DND-41 (cell line): Measurements from ENCODE around the gene TAS2R1.

ENCODE experiments used
- ATAC-seq: fragments of 200-7000 bp; cut with Tn5 transposase; 3 replicates; pipeline ENCODE4 v1.9.1; 2021; ENCODE audit warnings: low read depth; ENCODE audit not compliant: insufficient read depth
- DNase-seq: peaks from one replicate; pipeline ENCODE4 v3.0.0-alpha.2; 2020
- H2AFZ ChIP-seq: 2 replicates; pipeline ENCODE4 v1.6.0; 2012; ENCODE audit warnings: low read depth, low read length
- H3K27ac ChIP-seq: 2 replicates; pipeline ENCODE4 v1.5.1; 2012; ENCODE audit warnings: low read length, inconsistent platforms
- H3K27me3 ChIP-seq: fragments of 200-600 bp; sonication (generic); 2 replicates; pipeline ENCODE4 v1.6.0; 2012; ENCODE audit warnings: low read length, mild to moderate bottlenecking, inconsistent platforms; ENCODE audit not compliant: insufficient read depth, poor library complexity
- H3K36me3 ChIP-seq: 2 replicates; pipeline ENCODE4 v1.5.1; 2012; ENCODE audit warnings: low read length, inconsistent platforms; ENCODE audit not compliant: insufficient read depth
- H3K4me1 ChIP-seq: 2 replicates; pipeline ENCODE4 v1.5.1; 2012; ENCODE audit warnings: mild to moderate bottlenecking, low read length; ENCODE audit not compliant: insufficient read depth
- H3K4me2 ChIP-seq: 2 replicates; pipeline ENCODE4 v1.6.0; 2012; ENCODE audit warnings: mild to moderate bottlenecking, moderate library complexity, low read length, inconsistent platforms; ENCODE audit not compliant: insufficient read depth
- H3K4me3 ChIP-seq, 2 experiments: fragments of 200-600 bp in 1 of 2; shearing (Covaris generic) in 1 of 2; 2 replicates each; pipeline ENCODE4 v1.5.1; 2012 to 2016; ENCODE audit warnings: inconsistent platforms in 2 of 2, low read length in 2 of 2, mild to moderate bottlenecking in 2 of 2, low read depth in 1 of 2, moderate library complexity in 1 of 2
- H3K79me2 ChIP-seq: 2 replicates; pipeline ENCODE4 v1.6.0; 2012; ENCODE audit warnings: low read length, inconsistent platforms; ENCODE audit not compliant: insufficient read depth
- H3K9ac ChIP-seq: 2 replicates; pipeline ENCODE4 v1.6.0; 2012; ENCODE audit warnings: low read depth, mild to moderate bottlenecking, inconsistent platforms, low read length, moderate library complexity
- H3K9me3 ChIP-seq: 2 replicates; pipeline ENCODE4 v1.5.1; 2012; ENCODE audit warnings: low read length, moderate library complexity, mild to moderate bottlenecking, inconsistent platforms; ENCODE audit not compliant: insufficient read depth, severe bottlenecking
- H4K20me1 ChIP-seq: 2 replicates; pipeline ENCODE4 v1.6.0; 2012; ENCODE audit warnings: low read length; ENCODE audit not compliant: insufficient read depth
- CTCF ChIP-seq: IDR thresholded peaks from 2 replicates; pipeline ENCODE4 v1.5.1; 2012; ENCODE audit warnings: borderline replicate concordance, low read length, moderate library complexity, mild to moderate bottlenecking; ENCODE audit not compliant: poor library complexity, severe bottlenecking; ENCODE audit errors: extremely low read depth
- EZH2 ChIP-seq: IDR thresholded peaks from 3 replicates; pipeline ENCODE4 v1.6.1; 2012; ENCODE audit warnings: borderline replicate concordance, low read depth, mild to moderate bottlenecking, moderate library complexity, low read length, inconsistent platforms; ENCODE audit not compliant: severe bottlenecking

TAS2R1 gene

GRCh38 chr5:9615331-9615730 lies 14.8 kb downstream of the TAS2R1 start:
- Histone ChIP-seq H3K9me3 (no peaks in the 10 kb centered on the region), H3K27me3 (no peaks in the 10 kb centered on the region), H3K4me1 (no peaks in the 10 kb centered on the region), H3K4me2 (no peak overlapping the region), H3K27ac (no peak overlapping the region), H2AFZ (no peak overlapping the region), H3K9ac (no peak overlapping the region), H3K79me2 (no peaks in the 10 kb centered on the region), H3K4me3 (no peak overlapping the region), H3K36me3 (no peaks in the 10 kb centered on the region), H4K20me1 (no peaks in the 10 kb centered on the region)
- no peak for TF ChIP-seq CTCF
- TF ChIP-seq EZH2 = no peak
- no peak for DNase-seq
- no peak for ATAC-seq

GRCh38 chr5:9613360-9613759 lies 16.8 kb downstream of the TAS2R1 start:
- Histone ChIP-seq H3K27me3 (no peaks in the 10 kb centered on the region), H3K79me2 (no peaks in the 10 kb centered on the region), H3K9me3 (no peaks in the 10 kb centered on the region), H3K4me2 (no peak overlapping the region), H3K4me3 (no peak overlapping the region), H3K4me1 (no peaks in the 10 kb centered on the region), H2AFZ (no peak overlapping the region), H3K27ac (no peak overlapping the region), H3K36me3 (no peaks in the 10 kb centered on the region), H3K9ac (no peak overlapping the region), H4K20me1 (no peaks in the 10 kb centered on the region)
- ATAC-seq (no peak), DNase-seq (no peak)
- TF ChIP-seq CTCF (no peak), EZH2 (no peak)

- Histone ChIP-seq H4K20me1 (no peaks in the 10 kb centered on the region), H3K79me2 (no peaks in the 10 kb centered on the region), H3K36me3 (no peaks in the 10 kb centered on the region), H3K4me2 (no peak overlapping the region), H3K4me3 (no peak overlapping the region), H3K27ac (no peak overlapping the region), H3K9ac (no peak overlapping the region), H3K9me3 (no peaks in the 10 kb centered on the region), H2AFZ (no peak overlapping the region), H3K27me3 (no peaks in the 10 kb centered on the region), H3K4me1 (no peaks in the 10 kb centered on the region)
- TF ChIP-seq EZH2 (no peak), CTCF (no peak)
- DNase-seq (no peak), ATAC-seq (no peak)
Measured at GRCh38 chr5:9610969-9611368, 19.2 kb downstream of the TAS2R1 start.

- Histone ChIP-seq H3K4me3 (no peak overlapping the region), H3K27ac (no peak overlapping the region), H3K9ac (no peak overlapping the region), H4K20me1 (no peaks in the 10 kb centered on the region), H3K36me3 (no peaks in the 10 kb centered on the region), H3K9me3 (no peaks in the 10 kb centered on the region), H3K27me3 (no peaks in the 10 kb centered on the region), H3K4me2 (no peak overlapping the region), H3K79me2 (no peaks in the 10 kb centered on the region), H3K4me1 (no peaks in the 10 kb centered on the region), H2AFZ (no peak overlapping the region)
- ATAC-seq (no peak), DNase-seq (no peak)
- TF ChIP-seq CTCF = no peak
Measured at GRCh38 chr5:9610364-9610763, 19.8 kb downstream of the TAS2R1 start.
